SKM-1 treated with dmso at 0.1 percent for 144 hours (cell line): Measurements from ENCODE around the gene CYP2F1.
A peak's percentile ranks its signal among the peaks of the same experiment; 100 is the strongest.

Experiments
- DNase-seq: peaks from one replicate; lab custom pipeline; 2025; ENCODE audit not compliant: unreplicated experiment; lab: John Stamatoyannopoulos, UW

The CYP2F1 gene

DNA sequence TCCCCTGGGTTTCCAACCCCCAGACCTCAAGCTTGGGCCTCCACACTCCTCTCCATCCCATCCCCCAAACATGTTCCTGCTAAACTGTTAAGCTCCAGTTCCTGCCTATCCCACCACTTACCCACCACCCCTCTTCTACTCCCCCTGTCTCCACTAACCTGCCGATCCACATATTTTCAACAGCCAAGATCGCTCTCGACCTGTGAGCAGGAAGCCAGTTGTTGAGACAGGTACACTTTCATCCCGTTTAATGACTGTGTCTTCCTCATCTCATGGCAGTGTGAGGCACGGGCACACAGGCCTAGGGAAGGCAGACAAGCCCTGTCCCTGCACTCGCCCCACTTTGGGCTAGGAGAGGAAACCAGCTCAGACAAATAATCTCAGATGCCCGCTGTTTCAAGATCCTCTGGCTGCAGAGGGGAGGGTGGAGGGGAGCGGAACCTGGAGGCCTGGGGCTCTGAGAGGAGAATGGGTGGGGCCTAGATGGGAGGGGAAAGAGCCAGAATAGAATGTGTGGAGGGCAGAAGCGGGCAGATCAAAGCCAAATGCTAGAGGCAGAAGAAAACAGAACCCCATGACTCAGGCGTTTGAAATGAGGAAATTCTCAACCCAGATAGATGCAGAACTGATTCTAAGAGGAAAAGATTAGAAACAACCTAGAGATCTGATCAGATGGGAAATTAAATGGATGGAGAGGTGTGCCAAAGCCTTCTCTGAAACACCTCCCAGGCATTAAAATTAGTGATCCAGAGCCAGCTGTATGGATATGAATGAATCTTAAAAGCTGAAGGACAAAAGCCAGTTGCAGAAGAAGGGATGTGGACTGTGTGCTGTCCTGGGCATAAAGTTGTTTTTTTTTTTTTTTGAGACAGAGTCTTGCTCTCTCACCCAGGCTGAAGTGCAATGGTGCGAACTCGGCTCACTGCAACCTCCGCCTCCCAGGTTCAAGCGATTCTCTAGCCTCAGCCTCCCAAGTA is 61.9 kb downstream of the CYP2F1 start:
- peak; percentile 95 for DNase-seq
